Measurements from ENCODE around the gene GABRE. TPM values are rescaled to one million over a fixed set of nuclear protein-coding genes. Genes with fewer than 3 reads are reported as not detected.

The GABRE gene
- total RNA-seq, 4 donors from 2014 or later = 3.3 to 8.3 (median 4.4) TPM

GRCh38 chrX:151973851-151974335 lies 583 bp downstream of the GABRE start:
- peaks cover 0 to 4% (median 0%) of the 10 kb centered on the region in 4 donors for H3K27me3 ChIP-seq
- intact Hi-C loops (cut with DNase I) = no loop called here
- H3K9me3 ChIP-seq = no peaks in the 10 kb centered on the region
- H3K27ac ChIP-seq (replicated peaks in 1 of 4) = peak overlapping the region; percentile 69 to 82 (median 70)
- peaks cover 2 to 10% (median 6%) of the 10 kb centered on the region in 4 donors for H3K4me1 ChIP-seq
- peak overlapping the region; percentile 57 to 69 (median 62) for H3K4me3 ChIP-seq
- DNase-seq (ENCODE audit: extremely low spot score) = no peak
- 41% methylated on average over 15 of the region's 21 CpGs for WGBS
- TF ChIP-seq EP300 (IDR thresholded peaks at IDR 0.05) (no peak), POLR2A (IDR thresholded peaks at IDR 0.05; ENCODE audit: low read depth) (no peak), POLR2AphosphoS5 (IDR thresholded peaks at IDR 0.05) (no peak), CTCF (IDR thresholded peaks at IDR 0.05) (no peak)
- H3K36me3 ChIP-seq = peaks cover 0 to 3% (median 0%) of the 10 kb centered on the region in 4 donors

GRCh38 chrX:151973060-151973661 lies 1.3 kb downstream of the GABRE start:
- TF ChIP-seq CTCF (IDR thresholded peaks at IDR 0.05) (no peak), EP300 (IDR thresholded peaks at IDR 0.05) (no peak), POLR2AphosphoS5 (IDR thresholded peaks at IDR 0.05) (no peak), POLR2A (IDR thresholded peaks at IDR 0.05; ENCODE audit: low read depth) (no peak)
- Histone ChIP-seq H3K36me3 (peaks cover 0 to 5% (median 3%) of the 10 kb centered on the region in 4 donors), H3K4me1 (peaks cover 2 to 10% (median 6%) of the 10 kb centered on the region in 4 donors), H3K4me3 (peak overlapping the region; percentile 57 to 69 (median 62)), H3K9me3 (no peaks in the 10 kb centered on the region), H3K27ac (replicated peaks in 1 of 4) (peak overlapping the region in 3 of 4 donors; percentile 69 to 82 (median 71)), H3K27me3 (peaks cover 0 to 4% (median 0%) of the 10 kb centered on the region in 4 donors)
- 72% methylated on average over 4 of the region's 4 CpGs for WGBS
- intact Hi-C loops (cut with DNase I) = no loop called here
- DNase-seq (ENCODE audit: extremely low spot score) = no peak

GRCh38 chrX:151970661-151971060 lies 3.8 kb downstream of the GABRE start:
- Histone ChIP-seq H3K27me3 (peaks cover 0 to 4% (median 0%) of the 10 kb centered on the region in 4 donors), H3K36me3 (peaks cover 0 to 10% (median 4%) of the 10 kb centered on the region in 4 donors), H3K27ac (replicated peaks in 1 of 4) (peak overlapping the region in 1 of 4 donors; percentile 17), H3K4me3 (no peak overlapping the region), H3K4me1 (peaks cover 2 to 10% (median 6%) of the 10 kb centered on the region in 4 donors), H3K9me3 (no peaks in the 10 kb centered on the region)
- DNase-seq (ENCODE audit: extremely low spot score) = no peak
- WGBS = 77% methylated on average over 6 of the region's 6 CpGs
- TF ChIP-seq POLR2A (IDR thresholded peaks at IDR 0.05; ENCODE audit: low read depth) = no peak
- no peak for TF ChIP-seq EP300 (IDR thresholded peaks at IDR 0.05)
- TF ChIP-seq POLR2AphosphoS5 (IDR thresholded peaks at IDR 0.05) = peak in 1 of 2 donors; percentile 16
- intact Hi-C loops (cut with DNase I) = no loop called here

- intact Hi-C loops (cut with DNase I) = no loop called here
- TF ChIP-seq CTCF (IDR thresholded peaks at IDR 0.05) = no peak
- no peak for TF ChIP-seq EP300 (IDR thresholded peaks at IDR 0.05)
- TF ChIP-seq POLR2A (IDR thresholded peaks at IDR 0.05; ENCODE audit: low read depth) = no peak
- TF ChIP-seq POLR2AphosphoS5 (IDR thresholded peaks at IDR 0.05) = no peak
- H3K27me3 ChIP-seq = peaks cover 0 to 3% (median 0%) of the 10 kb centered on the region in 4 donors
- 77% methylated on average over 7 of the region's 7 CpGs for WGBS
- DNase-seq (ENCODE audit: extremely low spot score) = no peak
- H3K9me3 ChIP-seq = no peaks in the 10 kb centered on the region
- peaks cover 2 to 10% (median 5%) of the 10 kb centered on the region in 4 donors for H3K4me1 ChIP-seq
- peaks cover 0 to 10% (median 4%) of the 10 kb centered on the region in 4 donors for H3K36me3 ChIP-seq
- no peak overlapping the region for H3K27ac ChIP-seq (replicated peaks in 1 of 4)
- no peak overlapping the region for H3K4me3 ChIP-seq
Measured at GRCh38 chrX:151970027-151970426, 4.4 kb downstream of the GABRE start.

GRCh38 chrX:151966236-151966635 lies 8.2 kb downstream of the GABRE start:
- intact Hi-C loops (cut with DNase I) = no loop called here
- Histone ChIP-seq H3K4me3 (no peak overlapping the region), H3K9me3 (no peaks in the 10 kb centered on the region), H3K4me1 (peaks cover 0 to 2% (median 0%) of the 10 kb centered on the region in 4 donors), H3K36me3 (peaks cover 0 to 10% (median 4%) of the 10 kb centered on the region in 4 donors), H3K27ac (replicated peaks in 1 of 4) (no peak overlapping the region), H3K27me3 (no peaks in the 10 kb centered on the region)
- TF ChIP-seq POLR2A (IDR thresholded peaks at IDR 0.05; ENCODE audit: low read depth) (no peak), EP300 (IDR thresholded peaks at IDR 0.05) (no peak), CTCF (IDR thresholded peaks at IDR 0.05) (no peak), POLR2AphosphoS5 (IDR thresholded peaks at IDR 0.05) (no peak)
- DNase-seq (ENCODE audit: extremely low spot score) = no peak
- WGBS = 83% methylated on average over 6 of the region's 6 CpGs
